Dermis lymphatic vessel endothelial cell (primary cell): ENCODE data around the gene SCGB2B2. TPM values are rescaled to one million over a fixed set of nuclear protein-coding genes. Genes with fewer than 3 reads are reported as not detected.

Experiments
- total RNA-seq: library from RNA; depleted of rRNA; stranded (reverse); fragments of >200 nt; gene quantifications from 2 replicates; pipeline ENCODE4 v1.2.1, GENCODE V29; 2014

Gene SCGB2B2
- under 0.01 TPM in 1 of 2 replicates, not detected in the other for total RNA-seq

GRCh38 chr19:34676697-34677385 lies at the start of gene SCGB2B2:
TSS of gene SCGB2B2 (minus strand) at chr19:34677159. CDS start at chr19:34594563, 82,596 bp downstream.

GRCh38 chr19:34677386-34678084 lies 576 bp upstream of the SCGB2B2 start, which contains the start of gene ZNF302:
TSS of gene ZNF302 (plus strand) at chr19:34677678. CDS start at chr19:34678805, 1,127 bp downstream.

Other genes starting within 250 kb of the SCGB2B2 start
- 135 and 166 TPM in 2 replicates for gene UBA2, start 248.8 kb downstream of the SCGB2B2 start, total RNA-seq
- 31.7 and 41.2 TPM in 2 replicates for gene WTIP, start 195.4 kb downstream of the SCGB2B2 start, total RNA-seq
- gene ZNF302, start 519 bp upstream of the SCGB2B2 start, total RNA-seq: 12.6 and 18.3 TPM in 2 replicates
- 19.0 and 23.4 TPM in 2 replicates for gene ZNF181, start 57.1 kb upstream of the SCGB2B2 start, total RNA-seq
- 4.8 and 5.7 TPM in 2 replicates for gene ZNF599, start 96.1 kb upstream of the SCGB2B2 start, total RNA-seq
- gene ZNF30, start 249.7 kb upstream of the SCGB2B2 start, total RNA-seq: 5.6 and 9.0 TPM in 2 replicates